SK-N-SH treated with all-trans-retinoic acid at 6 μM for 48 hours (cell line): ENCODE data around the gene MUC5AC.

Experiments
- ATAC-seq: fragments of 200-7000 bp; cut with Tn5 transposase; 3 replicates; pipeline ENCODE4 v1.9.1; 2020; ENCODE audit warnings: mild to moderate bottlenecking, moderate library complexity
- BACH2 ChIP-seq: fragments of 250-450 bp; sonication (Bioruptor Pico); IDR thresholded peaks from 2 replicates; pipeline ENCODE4 v1.9.0; 2021; ENCODE audit warnings: mild to moderate bottlenecking, borderline replicate concordance
- CREB5 ChIP-seq: fragments of 250-450 bp; sonication (Bioruptor Pico); IDR thresholded peaks from 2 replicates; pipeline ENCODE4 v1.5.1; 2020; ENCODE audit warnings: low read depth, mild to moderate bottlenecking, moderate library complexity
- CSDC2 ChIP-seq: fragments of 250-450 bp; sonication (Bioruptor Pico); IDR thresholded peaks from 2 replicates; pipeline ENCODE4 v1.5.0; 2020; ENCODE audit warnings: mild to moderate bottlenecking, moderate library complexity
- CSRNP3 ChIP-seq: fragments of 250-450 bp; sonication (Bioruptor Pico); IDR thresholded peaks from 2 replicates; pipeline ENCODE4 v1.5.1; 2021; ENCODE audit warnings: mild to moderate bottlenecking, moderate library complexity
- ESRRG ChIP-seq: fragments of 250-450 bp; sonication (Bioruptor Pico); IDR thresholded peaks from 2 replicates; pipeline ENCODE4 v1.6.1; 2021; ENCODE audit warnings: mild to moderate bottlenecking
- GLIS3 ChIP-seq: fragments of 250-450 bp; sonication (Bioruptor Pico); IDR thresholded peaks from 2 replicates; pipeline ENCODE4 v1.5.0; 2020; ENCODE audit warnings: mild to moderate bottlenecking, moderate library complexity
- ISL1 ChIP-seq: fragments of 250-450 bp; sonication (Bioruptor Pico); IDR thresholded peaks from 2 replicates; pipeline ENCODE4 v2.1.2; 2022; ENCODE audit warnings: mild to moderate bottlenecking, moderate library complexity
- OSR1 ChIP-seq: fragments of 250-450 bp; sonication (Bioruptor Pico); IDR thresholded peaks from 2 replicates; pipeline ENCODE4 v1.8.0; 2022; ENCODE audit warnings: moderate library complexity, mild to moderate bottlenecking, inconsistent platforms
- PATZ1 ChIP-seq: fragments of 250-450 bp; sonication (Bioruptor Pico); IDR thresholded peaks from 2 replicates; pipeline ENCODE4 v1.8.0; 2020; ENCODE audit warnings: mild to moderate bottlenecking, moderate library complexity, borderline replicate concordance
- POU6F1 ChIP-seq: fragments of 250-450 bp; sonication (Bioruptor Pico); IDR thresholded peaks from 2 replicates; pipeline ENCODE4 v1.8.0; 2021; ENCODE audit warnings: low read depth, mild to moderate bottlenecking, moderate library complexity, borderline replicate concordance
- PPARA ChIP-seq: fragments of 250-450 bp; sonication (Bioruptor Pico); IDR thresholded peaks from 2 replicates; pipeline ENCODE4 v1.5.0; 2020; ENCODE audit warnings: mild to moderate bottlenecking, borderline replicate concordance
- SNAI2 ChIP-seq: fragments of 250-450 bp; sonication (Bioruptor Pico); IDR thresholded peaks from 2 replicates; pipeline ENCODE4 v1.5.0; 2020; ENCODE audit warnings: mild to moderate bottlenecking, moderate library complexity
- TCF4 ChIP-seq: fragments of 250-450 bp; sonication (Bioruptor Pico); IDR thresholded peaks from 2 replicates; pipeline ENCODE4 v1.8.0; 2021; ENCODE audit warnings: mild to moderate bottlenecking, moderate library complexity, borderline replicate concordance
- TOX ChIP-seq: fragments of 250-450 bp; sonication (Bioruptor Pico); IDR thresholded peaks from 2 replicates; pipeline ENCODE4 v1.8.0; 2021; ENCODE audit warnings: mild to moderate bottlenecking, moderate library complexity, borderline replicate concordance
- TSHZ2 ChIP-seq: fragments of 250-450 bp; sonication (Bioruptor Pico); IDR thresholded peaks from 2 replicates; pipeline ENCODE4 v1.5.0; 2020; ENCODE audit warnings: mild to moderate bottlenecking, moderate library complexity
- ZC3H10 ChIP-seq: fragments of 250-450 bp; sonication (Bioruptor Pico); IDR thresholded peaks from 2 replicates; pipeline ENCODE4 v1.5.1; 2021; ENCODE audit warnings: mild to moderate bottlenecking, moderate library complexity
- ZNF565 ChIP-seq: fragments of 450-650 bp; formaldehyde crosslinking; conservative IDR thresholded peaks from 2 replicates; pipeline ENCODE4 v1.5.0; 2020; ENCODE audit warnings: low read depth, mild to moderate bottlenecking, moderate library complexity
- ZNF70 ChIP-seq: fragments of 450-650 bp; formaldehyde crosslinking; IDR thresholded peaks from 2 replicates; pipeline ENCODE4 v1.5.0; 2020; ENCODE audit warnings: mild to moderate bottlenecking, moderate library complexity
- ZNF8 ChIP-seq: fragments of 450-650 bp; formaldehyde crosslinking; IDR thresholded peaks from 2 replicates; pipeline ENCODE4 v1.5.0; 2020; ENCODE audit warnings: mild to moderate bottlenecking, moderate library complexity

The MUC5AC gene

GRCh38 chr11:1121813-1122663, 35.7 kb upstream of the MUC5AC start (continued):
- TF ChIP-seq CSRNP3 (CRISPR knock-in tag) = no peak
- no peak for TF ChIP-seq PPARA
- no peak for TF ChIP-seq CREB5
- no peak for TF ChIP-seq ISL1 (CRISPR knock-in tag)

GRCh38 chr11:1122664-1123002, 35.1 kb upstream of the MUC5AC start:
- ATAC-seq = no peak

More at GRCh38 chr11:1122664-1123002, 35.1 kb upstream of the MUC5AC start:
- TF ChIP-seq TCF4 (CRISPR knock-in tag) (no peak), POU6F1 (CRISPR knock-in tag) (no peak), ZNF70 (CRISPR knock-in tag) (no peak), OSR1 (no peak), CSDC2 (CRISPR knock-in tag) (no peak), ESRRG (CRISPR knock-in tag) (no peak), ZNF565 (no peak), ISL1 (CRISPR knock-in tag) (no peak), ZNF8 (CRISPR knock-in tag) (no peak), CSRNP3 (CRISPR knock-in tag) (no peak), PATZ1 (CRISPR knock-in tag) (no peak), SNAI2 (CRISPR knock-in tag) (no peak), TSHZ2 (CRISPR knock-in tag) (no peak), GLIS3 (CRISPR knock-in tag) (no peak), CREB5 (no peak), ZC3H10 (no peak), BACH2 (CRISPR knock-in tag) (no peak), TOX (CRISPR knock-in tag) (no peak), PPARA (no peak)
- TF ChIP-seq, all 23 proteins: peak for 0
